ENCODE measurements around the gene CBX4.

DNA sequence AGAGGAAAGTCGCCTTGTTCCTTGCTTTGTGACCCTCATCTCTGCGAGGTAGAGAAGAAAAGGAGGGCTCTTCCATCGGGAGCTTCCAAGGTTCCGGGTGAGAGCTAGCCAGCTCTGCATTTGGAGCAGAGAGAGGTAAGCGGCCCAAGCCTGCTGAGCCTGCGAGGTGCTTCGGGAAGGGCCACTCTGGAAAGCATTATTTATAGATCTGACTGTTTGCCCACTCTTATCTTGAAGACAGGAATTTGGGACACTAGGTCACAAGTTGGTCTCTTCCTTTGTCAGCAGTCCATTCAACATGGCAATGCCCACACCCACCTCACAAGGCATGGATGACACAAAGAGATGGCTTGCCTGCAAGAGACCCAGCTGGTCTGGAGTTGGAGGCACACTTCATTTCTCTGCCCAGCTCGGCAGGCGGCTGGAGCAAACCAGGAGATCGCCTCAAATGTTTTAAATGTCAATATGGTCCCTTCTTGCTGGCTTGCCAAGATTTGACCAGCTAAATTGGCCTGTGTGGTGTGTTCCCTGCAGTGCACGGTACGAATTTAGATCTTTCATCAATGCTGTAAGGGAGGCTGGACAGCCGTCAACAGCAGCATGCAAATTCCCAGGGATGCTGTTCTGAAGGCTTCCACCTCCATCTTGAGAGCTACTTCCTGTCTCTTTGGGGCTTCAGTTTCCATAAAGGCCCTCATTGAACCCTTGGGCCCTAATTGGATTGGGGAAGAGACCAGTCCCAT lies 19.5 kb downstream of the CBX4 start:
- TF ChIP-seq, protein P1, sequence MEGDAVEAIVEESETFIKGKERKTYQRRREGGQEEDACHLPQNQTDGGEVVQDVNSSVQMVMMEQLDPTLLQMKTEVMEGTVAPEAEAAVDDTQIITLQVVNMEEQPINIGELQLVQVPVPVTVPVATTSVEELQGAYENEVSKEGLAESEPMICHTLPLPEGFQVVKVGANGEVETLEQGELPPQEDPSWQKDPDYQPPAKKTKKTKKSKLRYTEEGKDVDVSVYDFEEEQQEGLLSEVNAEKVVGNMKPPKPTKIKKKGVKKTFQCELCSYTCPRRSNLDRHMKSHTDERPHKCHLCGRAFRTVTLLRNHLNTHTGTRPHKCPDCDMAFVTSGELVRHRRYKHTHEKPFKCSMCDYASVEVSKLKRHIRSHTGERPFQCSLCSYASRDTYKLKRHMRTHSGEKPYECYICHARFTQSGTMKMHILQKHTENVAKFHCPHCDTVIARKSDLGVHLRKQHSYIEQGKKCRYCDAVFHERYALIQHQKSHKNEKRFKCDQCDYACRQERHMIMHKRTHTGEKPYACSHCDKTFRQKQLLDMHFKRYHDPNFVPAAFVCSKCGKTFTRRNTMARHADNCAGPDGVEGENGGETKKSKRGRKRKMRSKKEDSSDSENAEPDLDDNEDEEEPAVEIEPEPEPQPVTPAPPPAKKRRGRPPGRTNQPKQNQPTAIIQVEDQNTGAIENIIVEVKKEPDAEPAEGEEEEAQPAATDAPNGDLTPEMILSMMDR (conservative IDR thresholded peaks at IDR 0.05), result no peak
- TF ChIP-seq ZFX (IDR thresholded peaks at IDR 0.05), result no peak

Measured in C4-2B (cell line).